ENCODE measurements around the gene MAP2K6. TPM values are rescaled to one million over a fixed set of nuclear protein-coding genes. Genes with fewer than 3 reads are reported as not detected.

MAP2K6 gene
- total and polyA plus RNA-seq, 2 of the 8 experiments (the other 6 are each of a cell fraction or from before 2014, with no cell fraction given): 11.0 to 44.1 TPM

DNA sequence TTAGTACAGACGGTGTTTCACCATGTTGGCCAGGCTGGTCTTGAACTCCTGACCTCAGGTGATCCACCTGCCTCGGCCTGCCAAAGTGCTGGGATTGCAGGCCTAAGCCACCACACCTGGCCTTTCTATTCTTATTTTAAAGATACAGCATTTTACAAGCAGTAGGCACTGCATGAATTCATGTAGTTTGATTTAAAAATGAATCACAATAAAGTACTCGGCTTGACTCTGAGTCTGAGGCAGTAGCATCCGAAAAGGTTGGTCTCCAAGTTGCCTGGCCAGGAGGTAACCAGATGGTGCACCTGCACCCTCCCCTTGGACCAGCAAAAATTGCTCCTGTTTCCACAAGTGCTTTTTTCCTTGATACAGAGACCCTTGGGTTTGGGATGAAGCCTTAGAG, 35.6 kb downstream of the MAP2K6 start:
- FAIRE-seq (no peak), DNase-seq (ENCODE audit: low read depth in 1 of 2, low spot score in 2 of 2) (no peak)
- no peak overlapping the region for H3K14ac ChIP-seq (ENCODE audit: insufficient read length)
- H3K56ac ChIP-seq (replicated peaks; ENCODE audit: insufficient read length, low read depth, low read length): no peak overlapping the region
- ChIA-PET POLR2A (ENCODE audit: partially characterized antibody) (interaction anchor here (0.6 to 1.2 kb wide), 3 partner anchors 17 to 75 kb away, joined by 3 to 7 read pairs (median 3); no protein-coding TSS in a partner anchor), CTCF (ENCODE audit: partially characterized antibody) (interaction anchor here (1.0 kb wide), 1 partner anchor 10 kb away, joined by 3 read pairs; no protein-coding TSS in a partner anchor)
- no peak overlapping the region for H4K8ac ChIP-seq (ENCODE audit: extremely low read depth, insufficient read depth, low read length)
- peak overlapping the region; percentile 84 for H4K91ac ChIP-seq (replicated peaks; ENCODE audit: insufficient read length, low read length)
- peak overlapping the region; percentile 92; the same call in 1 of the 2 replicates for H2BK20ac ChIP-seq (ENCODE audit: low read length)
- peak overlapping the region in 1 of 2 experiments; percentile 16; a peak in 1 of 4 replicates for H3K4me2 ChIP-seq (ENCODE audit: insufficient read depth in 1 of 2, low read depth in 2 of 2, low read length in 2 of 2)
- no peak overlapping the region for H3K23ac ChIP-seq (ENCODE audit: insufficient read length)
- peaks cover 13 to 28% (median 25%) of the 10 kb centered on the region in 4 experiments for H3K4me1 ChIP-seq (replicated peaks in 1 of 4; ENCODE audit: control insufficient read depth in 3 of 4, insufficient read depth in 4 of 4, low read length in 3 of 4)
- H3K4me3 ChIP-seq (ENCODE audit: extremely low read depth in 1 of 4, insufficient read depth in 2 of 4, low read depth in 3 of 4, low read length in 4 of 4): no peak overlapping the region
- H3K79me2 ChIP-seq (ENCODE audit: control insufficient read depth in 1 of 2, insufficient read depth in 2 of 2, low read length in 2 of 2): peaks cover 0 to 21% of the 10 kb centered on the region in 2 experiments; a peak in 2 of 4 replicates
- no peak overlapping the region for H2BK5ac ChIP-seq (ENCODE audit: low read depth, low read length)
- H3K9ac ChIP-seq (replicated peaks in 1 of 4; ENCODE audit: extremely low read depth in 1 of 4, low read depth in 3 of 4, low read length in 3 of 4): no peak overlapping the region
- H3K23me2 ChIP-seq (ENCODE audit: low read depth, low read length): no peaks in the 10 kb centered on the region
- no peaks in the 10 kb centered on the region for H3K27me3 ChIP-seq (replicated peaks in 1 of 4; ENCODE audit: control insufficient read depth in 3 of 4, extremely low read depth in 1 of 4, insufficient read depth in 3 of 4, low read length in 3 of 4)
- no peak overlapping the region for H3K27ac ChIP-seq (ENCODE audit: low read depth, low read length)
- TF ChIP-seq KDM4A (IDR thresholded peaks at IDR 0.05; ENCODE audit: low read depth, low read length, severe bottlenecking) (no peak), TAF7 (optimal IDR thresholded peaks at IDR 0.05; ENCODE audit: borderline replicate concordance, low read depth, low read length) (no peak), TCF12 (IDR thresholded peaks at IDR 0.05; ENCODE audit: low read depth, low read length) (0 out of 2 replicates have a peak, but pooled peaks have one; percentile 65), CHD1 (IDR thresholded peaks at IDR 0.05; ENCODE audit: low read depth, low read length) (no peak)
- H2BK15ac ChIP-seq (ENCODE audit: low read length): no peak overlapping the region; the same call in 1 of the 2 replicates
- no peak overlapping the region for H3K4ac ChIP-seq (replicated peaks; ENCODE audit: insufficient read length, low read depth, low read length)
- peak overlapping the region; percentile 93; the same call in 1 of the 2 replicates for H2BK12ac ChIP-seq (ENCODE audit: low read depth, low read length)
- H4K5ac ChIP-seq (ENCODE audit: insufficient read length, low read depth, low read length): peak overlapping the region; percentile 59
- WGBS, 2 experiments (ENCODE audit: extremely low coverage in 1 of 2, insufficient coverage in 1 of 2, insufficient read length in 1 of 2, insufficient replicate concordance in 2 of 2, low coverage in 1 of 2, low lambda C conversion rate in 2 of 2, missing lambda C conversion rate in 1 of 2): 29% methylated on average over 3 of the region's 4 CpGs; no CpG with 5 or more reads in 1 of the 2 experiments
- H3K9me3 ChIP-seq (ENCODE audit: insufficient read depth in 2 of 2, low read depth in 1 of 2, low read length in 1 of 2): no peaks in the 10 kb centered on the region
- peaks cover 0 to 2% of the 10 kb centered on the region in 2 experiments for H4K20me1 ChIP-seq (replicated peaks in 1 of 2; ENCODE audit: control insufficient read depth in 1 of 2, insufficient read depth in 2 of 2, low read length in 2 of 2)
- H3K18ac ChIP-seq (ENCODE audit: extremely low read depth, low read length): peak overlapping the region; percentile 76
- H3K79me1 ChIP-seq (ENCODE audit: low read depth, low read length): peaks cover 3% of the 10 kb centered on the region; the same call in 1 of the 2 replicates
- H3K36me3 ChIP-seq (ENCODE audit: control insufficient read depth in 2 of 4, insufficient read depth in 4 of 4, low read length in 3 of 4): no peaks in the 10 kb centered on the region
- H2BK120ac ChIP-seq (replicated peaks; ENCODE audit: low read depth, low read length): peak overlapping the region; percentile 80
- no peak overlapping the region for H2AK5ac ChIP-seq (ENCODE audit: low read depth, low read length)
- H2AFZ ChIP-seq (ENCODE audit: low read length): no peak overlapping the region

All from H1 (cell line).